HepG2 (cell line): ENCODE data around the gene DPYD. TPM values are rescaled to one million over a fixed set of nuclear protein-coding genes. Genes with fewer than 3 reads are reported as not detected.

ENCODE experiments used
- ATAC-seq: fragments of 200-7000 bp; cut with Tn5 transposase; 3 replicates; pipeline ENCODE4 v1.9.1; 2020; ENCODE audit warnings: mild to moderate bottlenecking, moderate library complexity
- BruUV-seq: library from RNA; stranded (reverse); fragments of 400-500 nt; replicated peaks from 2 replicates; lab custom pipeline; 2021; lab: Mats Ljungman, UMichigan
- CTCF ChIA-PET: fragments of 300-600 bp; formaldehyde crosslinking; extraction: SDS; loops from one replicate; lab custom pipeline; 2021; ENCODE audit warnings: low total read pairs, inconsistent platforms, low intra/inter-chr PET ratio; lab: Yijun Ruan, JAX
- POLR2A ChIA-PET: fragments of 350-600 bp; sonication (Branson Sonifier 250); formaldehyde crosslinking; loops from one replicate; lab custom pipeline; 2020; ENCODE audit warnings: antibody characterized with exemption, inconsistent platforms; lab: Yijun Ruan, JAX
- DNase-seq: peaks from one replicate; pipeline ENCODE4 v3.0.0-alpha.2; 2015; ENCODE audit warnings: low spot score
- FAIRE-seq: peaks from 3 replicates; lab custom pipeline; 2011; peaks lifted over from hg19 to GRCh38; lab: Jason Lieb, UNC
- H2AFZ ChIP-seq: one replicate; pipeline ENCODE4 v1.6.1; 2011; ENCODE audit warnings: low read length, inconsistent platforms
- H3K27ac ChIP-seq: fragments of 300-600 bp; 3 replicates; pipeline ENCODE4 v1.8.0; 2011; ENCODE audit warnings: mixed run types, mild to moderate bottlenecking, mixed read lengths, low read length, inconsistent platforms; ENCODE audit not compliant: insufficient read depth; ENCODE audit errors: extremely low read length
- H3K27me3 ChIP-seq, 2 experiments: fragments of 200-600 bp in 1 of 2; 2 replicates in 1 of 2; 3 replicates in 1 of 2; pipeline versions ENCODE4 v1.6.0 to v1.8.0; 2011; ENCODE audit warnings: low read length in 2 of 2, mild to moderate bottlenecking in 2 of 2, moderate library complexity in 2 of 2, inconsistent platforms in 1 of 2; ENCODE audit not compliant: insufficient read depth in 2 of 2, control insufficient read depth in 1 of 2
- H3K36me3 ChIP-seq, 2 experiments: fragments of 200-600 bp in 1 of 2; replicated peaks in 1 of 2; 2 replicates in 1 of 2; 3 replicates in 1 of 2; pipeline versions ENCODE4 v1.5.1 to v1.8.0; 2011; ENCODE audit warnings: low read length in 2 of 2, inconsistent platforms in 1 of 2; ENCODE audit not compliant: insufficient read depth in 2 of 2, control insufficient read depth in 1 of 2
- H3K4me1 ChIP-seq: 2 replicates; pipeline ENCODE4 v1.5.1; 2012; ENCODE audit warnings: low read length, inconsistent platforms; ENCODE audit not compliant: insufficient read depth
- H3K4me2 ChIP-seq: 2 replicates; pipeline ENCODE4 v1.6.0; 2011; ENCODE audit warnings: low read depth, low read length, inconsistent platforms
- H3K4me3 ChIP-seq, 3 experiments: fragments of 200-600 bp in 1 of 3; sonication (generic), shearing (Covaris generic) in 1 of 3; replicated peaks in 1 of 3; 2 replicates each; pipeline ENCODE4 v1.5.1; 2011 to 2016; ENCODE audit warnings: low read length in 3 of 3, inconsistent platforms in 2 of 3, low read depth in 2 of 3, mild to moderate bottlenecking in 2 of 3, control low read depth in 1 of 3, mixed read lengths in 1 of 3; ENCODE audit not compliant: insufficient read depth in 1 of 3
- H3K79me2 ChIP-seq: one replicate; pipeline ENCODE4 v1.6.1; 2011; ENCODE audit warnings: low read length, inconsistent platforms; ENCODE audit not compliant: insufficient read depth
- H3K9ac ChIP-seq: 2 replicates; pipeline ENCODE4 v1.6.0; 2011; ENCODE audit warnings: mild to moderate bottlenecking, low read depth, low read length, inconsistent platforms; ENCODE audit not compliant: insufficient read depth
- H3K9me3 ChIP-seq: 2 replicates; pipeline ENCODE4 v1.5.1; 2012; ENCODE audit warnings: mild to moderate bottlenecking, low read length
- H4K20me1 ChIP-seq: 2 replicates; pipeline ENCODE4 v1.6.0; 2011; ENCODE audit warnings: inconsistent platforms, mild to moderate bottlenecking, low read length, moderate library complexity; ENCODE audit not compliant: insufficient read depth
- CHCHD3 ChIP-seq: sonication (generic); formaldehyde crosslinking; IDR thresholded peaks from 2 replicates; pipeline ENCODE4 v1.8.0; 2022; ENCODE audit warnings: mild to moderate bottlenecking, missing genetic modification reagents, moderate library complexity
- HNF4A ChIP-seq: sonication (generic); formaldehyde crosslinking; IDR thresholded peaks from 2 replicates; pipeline ENCODE4 v1.4.0; 2020; ENCODE audit warnings: missing genetic modification reagents
- IRF2 ChIP-seq: IDR thresholded peaks from 2 replicates; pipeline ENCODE4 v1.6.1; 2018; ENCODE audit warnings: missing genetic modification reagents, missing compliant biosample characterization
- MATR3 ChIP-seq: sonication (generic); formaldehyde crosslinking; IDR thresholded peaks from 2 replicates; pipeline ENCODE4 v1.4.0; 2020; ENCODE audit warnings: missing genetic modification reagents
- MEIS2 ChIP-seq: sonication (generic); formaldehyde crosslinking; IDR thresholded peaks from 2 replicates; pipeline ENCODE4 v1.9.0; 2021; ENCODE audit warnings: mild to moderate bottlenecking, missing genetic modification reagents
- PAX8 ChIP-seq: sonication (generic); formaldehyde crosslinking; IDR thresholded peaks from 2 replicates; pipeline ENCODE4 v1.8.0; 2022; ENCODE audit warnings: mild to moderate bottlenecking, missing genetic modification reagents, borderline replicate concordance
- PITX1 ChIP-seq: sonication (generic); formaldehyde crosslinking; IDR thresholded peaks from 2 replicates; pipeline ENCODE4 v1.5.1; 2020; ENCODE audit warnings: mild to moderate bottlenecking, missing genetic modification reagents
- TCF7 ChIP-seq: sonication (generic); IDR thresholded peaks from 2 replicates; pipeline ENCODE4 v1.6.1; 2016; ENCODE audit warnings: antibody characterized with exemption, low read depth
- ZMYM4 ChIP-seq: sonication (generic); formaldehyde crosslinking; IDR thresholded peaks from 2 replicates; pipeline ENCODE4 v1.8.1; 2023; ENCODE audit warnings: mild to moderate bottlenecking, missing genetic modification reagents
- ZNF788 ChIP-seq: sonication (generic); formaldehyde crosslinking; IDR thresholded peaks from 2 replicates; pipeline ENCODE4 v1.5.0; 2020; ENCODE audit warnings: mild to moderate bottlenecking, missing genetic modification reagents, borderline replicate concordance
- WGBS: methylation state at CpG from one replicate; pipeline ENCODE4 v1.1.6; 2017; ENCODE audit warnings: low lambda C conversion rate; 5-methylcytosine and 5-hydroxymethylcytosine counted together
- in situ Hi-C: cut with HindIII; loops from 2 replicates; pipeline ENCODE4 v1.10.0; 2017; ENCODE audit warnings: low pct_unique_long_range_greater_than_20kb; ENCODE audit not compliant: extremely low pct_ligation_motif_present
- intact Hi-C: fragments of 100-400 bp; cut with micrococcal nuclease; formaldehyde crosslinking; loops from one replicate; pipeline ENCODE4 v1.10.0; 2022; ENCODE audit not compliant: unreplicated experiment
- polyA plus RNA-seq, 8 experiments: library from polyadenylated mRNA; depleted of rRNA in 3 of 8; stranded (reverse) in 7 of 8; unstranded in 1 of 8; fragments of >200 nt; fragmentation: Illumina TruSeq in 4 of 8; extraction: Trizol in 4 of 8; gene quantifications; 2 replicates each; pipeline versions ENCODE4 v1.2.1 to v1.2.3, GENCODE V29; 2011 to 2016; ENCODE audit warnings: low read depth in 4 of 8, missing spikeins in 1 of 8, mixed read lengths in 1 of 8; ENCODE audit not compliant: insufficient read depth in 1 of 8
- total RNA-seq, 5 experiments: library from RNA; depleted of rRNA; stranded (reverse); fragments of >200 nt; fragmentation: Illumina TruSeq; extraction: Trizol; gene quantifications; 2 replicates each; pipeline ENCODE4 v1.2.3, GENCODE V29; 2016; ENCODE audit warnings: low read depth in 1 of 5
- TF ChIP-seq, protein P1 (sequence below): sonication (generic); formaldehyde crosslinking; IDR thresholded peaks from 2 replicates; pipeline ENCODE4 v1.4.0; 2020; ENCODE audit warnings: missing genetic modification reagents
- TF ChIP-seq, protein P2 (sequence below): sonication (generic); formaldehyde crosslinking; IDR thresholded peaks from 2 replicates; pipeline ENCODE4 v1.4.0; 2020; ENCODE audit warnings: missing genetic modification reagents

Gene DPYD
- total and polyA plus RNA-seq, 2 of the 13 experiments (the other 11 are each of a cell fraction or from before 2014, with no cell fraction given) = 1.3 to 3.4 TPM

DNA sequence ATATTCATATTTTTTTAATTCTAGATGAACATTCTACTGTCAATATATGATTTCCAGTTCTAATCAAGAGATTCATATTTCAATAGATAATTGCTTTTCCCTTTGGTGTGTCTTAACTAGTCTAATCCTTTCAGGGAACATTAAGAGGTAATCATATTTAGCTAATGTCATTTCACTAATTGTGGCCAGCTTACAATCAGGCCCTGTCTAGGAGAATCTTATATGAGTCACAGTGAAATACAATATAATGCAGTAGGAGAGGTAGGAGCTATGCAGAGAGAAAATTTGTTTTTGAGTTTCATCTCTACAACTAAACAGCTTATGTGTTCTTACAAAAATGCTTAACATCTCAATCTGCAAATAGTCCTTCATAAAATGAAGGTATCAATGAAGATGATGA is 85.9 kb downstream of the DPYD start (continued):
- TF ChIP-seq, protein P1, sequence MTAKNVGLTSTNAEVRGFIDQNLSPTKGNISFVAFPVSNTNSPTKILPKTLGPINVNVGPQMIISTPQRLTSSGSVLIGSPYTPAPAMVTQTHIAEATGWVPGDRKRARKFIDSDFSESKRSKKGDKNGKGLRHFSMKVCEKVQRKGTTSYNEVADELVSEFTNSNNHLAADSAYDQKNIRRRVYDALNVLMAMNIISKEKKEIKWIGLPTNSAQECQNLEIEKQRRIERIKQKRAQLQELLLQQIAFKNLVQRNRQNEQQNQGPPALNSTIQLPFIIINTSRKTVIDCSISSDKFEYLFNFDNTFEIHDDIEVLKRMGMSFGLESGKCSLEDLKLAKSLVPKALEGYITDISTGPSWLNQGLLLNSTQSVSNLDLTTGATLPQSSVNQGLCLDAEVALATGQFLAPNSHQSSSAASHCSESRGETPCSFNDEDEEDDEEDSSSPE (CRISPR knock-in tag) = no peak
- TF ChIP-seq PAX8 = no peak
- no peak for TF ChIP-seq PITX1
- no peak for TF ChIP-seq IRF2
- no peak for TF ChIP-seq ZMYM4 (CRISPR knock-in tag)
- TF ChIP-seq HNF4A (CRISPR knock-in tag) = no peak
- TF ChIP-seq CHCHD3 (CRISPR knock-in tag) = no peak

DNA sequence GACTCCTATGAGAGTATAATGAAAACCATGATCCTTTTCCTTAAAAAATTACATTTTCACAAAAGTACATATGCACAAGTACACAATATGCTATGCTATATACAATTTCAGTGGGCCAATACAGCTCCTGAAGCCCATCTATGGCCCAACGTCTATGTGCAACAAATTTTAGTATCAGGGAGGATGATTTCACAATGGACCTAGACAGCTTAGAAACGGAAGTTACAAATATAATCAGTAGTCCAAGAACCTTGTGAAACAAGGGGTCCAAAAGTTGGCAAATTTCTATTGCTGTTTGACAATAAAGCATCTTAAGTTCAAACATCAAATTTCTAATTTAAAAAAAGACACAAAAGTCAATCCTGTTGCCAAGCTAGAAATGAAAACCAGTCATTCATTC is 87.0 kb downstream of the DPYD start:
- H3K36me3 ChIP-seq = no peaks in the 10 kb centered on the region
- no peaks in the 10 kb centered on the region for H3K79me2 ChIP-seq
- intact Hi-C loops (no loop called here), in situ Hi-C loops (no loop called here)
- no peak overlapping the region for H2AFZ ChIP-seq
- ChIA-PET POLR2A (no interaction called here), CTCF (no interaction called here)
- no peak overlapping the region for H3K4me3 ChIP-seq
- FAIRE-seq (no peak), ATAC-seq (no peak), DNase-seq (no peak)
- no peak overlapping the region for H3K4me2 ChIP-seq
- H3K4me1 ChIP-seq = no peaks in the 10 kb centered on the region
- H4K20me1 ChIP-seq = no peaks in the 10 kb centered on the region
- H3K27me3 ChIP-seq = no peaks in the 10 kb centered on the region
- H3K9me3 ChIP-seq = no peaks in the 10 kb centered on the region
- TF ChIP-seq MEIS2 (CRISPR knock-in tag) = no peak
- TF ChIP-seq, protein P2, sequence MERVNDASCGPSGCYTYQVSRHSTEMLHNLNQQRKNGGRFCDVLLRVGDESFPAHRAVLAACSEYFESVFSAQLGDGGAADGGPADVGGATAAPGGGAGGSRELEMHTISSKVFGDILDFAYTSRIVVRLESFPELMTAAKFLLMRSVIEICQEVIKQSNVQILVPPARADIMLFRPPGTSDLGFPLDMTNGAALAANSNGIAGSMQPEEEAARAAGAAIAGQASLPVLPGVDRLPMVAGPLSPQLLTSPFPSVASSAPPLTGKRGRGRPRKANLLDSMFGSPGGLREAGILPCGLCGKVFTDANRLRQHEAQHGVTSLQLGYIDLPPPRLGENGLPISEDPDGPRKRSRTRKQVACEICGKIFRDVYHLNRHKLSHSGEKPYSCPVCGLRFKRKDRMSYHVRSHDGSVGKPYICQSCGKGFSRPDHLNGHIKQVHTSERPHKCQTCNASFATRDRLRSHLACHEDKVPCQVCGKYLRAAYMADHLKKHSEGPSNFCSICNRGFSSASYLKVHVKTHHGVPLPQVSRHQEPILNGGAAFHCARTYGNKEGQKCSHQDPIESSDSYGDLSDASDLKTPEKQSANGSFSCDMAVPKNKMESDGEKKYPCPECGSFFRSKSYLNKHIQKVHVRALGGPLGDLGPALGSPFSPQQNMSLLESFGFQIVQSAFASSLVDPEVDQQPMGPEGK (CRISPR knock-in tag) = no peak
- TF ChIP-seq TCF7 = no peak
- no peak for TF ChIP-seq MATR3 (CRISPR knock-in tag)
- TF ChIP-seq ZNF788 (CRISPR knock-in tag) = no peak
- BruUV-seq = no TSS peak
- no peak overlapping the region for H3K27ac ChIP-seq
- H3K9ac ChIP-seq = no peak overlapping the region
- 58% methylated on average over 2 of the region's 2 CpGs for WGBS
